Stimulated activated CD8-positive, alpha-beta memory T cell treated with anti-CD3 and anti-CD28 coated beads, Interleukin-4, amount 100 ng/mL, for 48 hours (primary cell): Measurements from ENCODE around the gene GPNMB.
"Not testable (repeated sequence)": the region's sequence is repeated elsewhere in the genome, so short reads cannot be mapped to it uniquely, and the experiment has no call there.

ENCODE experiments used
- DNase-seq: peaks from one replicate; pipeline ENCODE4 v3.0.0-alpha.2; 2020

Gene GPNMB

DNA sequence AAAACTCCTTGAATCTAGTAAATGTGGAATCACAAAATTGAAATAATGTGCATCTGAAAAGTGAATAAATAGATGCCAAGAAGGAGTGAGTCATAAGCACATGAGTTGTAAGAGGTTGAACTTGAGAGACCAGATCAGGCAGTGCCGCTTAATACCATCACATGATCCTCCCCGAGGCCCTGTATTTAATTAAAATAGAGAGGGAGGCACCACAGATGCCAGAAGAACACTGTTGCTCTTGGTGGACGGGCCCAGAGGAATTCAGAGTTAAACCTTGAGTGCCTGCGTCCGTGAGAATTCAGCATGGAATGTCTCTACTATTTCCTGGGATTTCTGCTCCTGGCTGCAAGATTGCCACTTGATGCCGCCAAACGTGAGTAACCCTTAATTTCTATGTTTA lies at the start of gene GPNMB:
TSS of gene GPNMB (plus strand) at position 221 of the 400 bp plus-strand sequence. CDS start at position 304, 83 bp downstream.
- DNase-seq: no peak

DNA sequence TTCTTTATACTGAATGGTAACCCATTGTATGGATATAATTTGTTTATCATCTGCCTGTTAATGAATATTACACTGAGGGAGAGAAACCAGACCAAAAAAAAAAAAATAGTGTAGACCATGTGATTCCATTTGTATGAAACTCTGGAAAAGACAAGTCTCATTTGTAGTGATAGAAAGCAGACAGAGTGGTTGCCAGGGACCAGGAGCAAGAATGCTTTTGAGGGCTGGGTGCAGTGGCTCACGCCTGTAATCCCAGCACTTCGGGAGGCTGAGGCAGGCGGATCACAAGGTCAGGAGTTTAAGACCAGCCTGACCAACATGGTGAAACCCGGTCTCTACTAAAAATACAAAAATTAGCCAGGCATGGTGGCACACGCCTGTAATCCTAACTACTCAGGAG lies 48.8 kb upstream of the GPNMB start:
- not testable (repeated sequence) for DNase-seq

DNA sequence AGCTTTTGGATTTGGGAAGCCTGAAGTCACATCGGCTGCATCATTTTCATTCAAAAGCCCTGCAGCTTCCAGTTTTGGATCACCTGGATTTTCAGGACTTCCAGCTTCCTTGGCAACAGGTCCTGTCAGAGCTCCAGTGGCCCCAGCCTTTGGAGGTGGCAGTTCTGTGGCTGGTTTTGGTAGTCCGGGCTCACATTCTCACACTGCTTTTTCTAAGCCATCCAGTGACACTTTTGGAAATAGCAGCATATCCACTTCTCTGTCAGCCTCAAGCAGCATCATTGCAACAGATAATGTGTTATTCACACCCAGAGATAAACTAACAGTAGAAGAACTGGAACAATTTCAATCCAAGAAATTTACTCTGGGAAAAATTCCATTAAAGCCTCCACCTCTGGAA lies 46.2 kb upstream of the GPNMB start:
- DNase-seq: no peak

DNA sequence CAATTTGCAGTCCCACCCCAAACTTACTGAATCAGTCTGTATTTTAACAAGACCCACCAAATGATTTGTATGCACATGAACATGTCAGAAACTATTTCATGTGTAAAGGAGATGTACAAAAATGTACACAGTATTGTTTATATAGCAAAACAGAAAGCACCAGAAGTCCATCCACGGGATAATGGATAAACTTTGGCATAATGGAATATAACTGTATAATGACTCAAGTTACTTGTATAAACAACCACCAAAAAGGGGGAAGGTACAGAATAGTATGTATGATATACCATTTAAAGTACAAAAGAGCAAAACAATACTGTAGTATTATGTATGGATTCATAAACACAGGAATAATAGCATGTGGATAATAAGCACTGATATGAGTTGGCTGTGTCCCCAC lies 42.3 kb upstream of the GPNMB start:
- no peak for DNase-seq

DNA sequence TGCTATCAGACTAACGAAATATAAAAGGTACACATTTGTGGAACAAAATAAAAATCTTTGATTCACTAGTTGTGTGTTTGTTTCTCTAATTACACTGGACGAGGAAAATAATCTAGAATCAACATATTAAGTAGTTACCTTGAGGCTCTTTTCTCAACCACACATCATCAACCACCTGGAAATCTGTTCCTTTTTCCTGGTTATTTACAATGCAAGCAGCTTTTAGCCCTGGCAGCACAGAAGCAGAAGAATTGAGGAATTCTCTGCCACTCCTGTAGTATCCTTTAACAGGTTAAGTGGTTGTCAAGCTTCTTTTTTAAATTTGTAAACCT lies 41.0 kb upstream of the GPNMB start:
- no peak for DNase-seq

DNA sequence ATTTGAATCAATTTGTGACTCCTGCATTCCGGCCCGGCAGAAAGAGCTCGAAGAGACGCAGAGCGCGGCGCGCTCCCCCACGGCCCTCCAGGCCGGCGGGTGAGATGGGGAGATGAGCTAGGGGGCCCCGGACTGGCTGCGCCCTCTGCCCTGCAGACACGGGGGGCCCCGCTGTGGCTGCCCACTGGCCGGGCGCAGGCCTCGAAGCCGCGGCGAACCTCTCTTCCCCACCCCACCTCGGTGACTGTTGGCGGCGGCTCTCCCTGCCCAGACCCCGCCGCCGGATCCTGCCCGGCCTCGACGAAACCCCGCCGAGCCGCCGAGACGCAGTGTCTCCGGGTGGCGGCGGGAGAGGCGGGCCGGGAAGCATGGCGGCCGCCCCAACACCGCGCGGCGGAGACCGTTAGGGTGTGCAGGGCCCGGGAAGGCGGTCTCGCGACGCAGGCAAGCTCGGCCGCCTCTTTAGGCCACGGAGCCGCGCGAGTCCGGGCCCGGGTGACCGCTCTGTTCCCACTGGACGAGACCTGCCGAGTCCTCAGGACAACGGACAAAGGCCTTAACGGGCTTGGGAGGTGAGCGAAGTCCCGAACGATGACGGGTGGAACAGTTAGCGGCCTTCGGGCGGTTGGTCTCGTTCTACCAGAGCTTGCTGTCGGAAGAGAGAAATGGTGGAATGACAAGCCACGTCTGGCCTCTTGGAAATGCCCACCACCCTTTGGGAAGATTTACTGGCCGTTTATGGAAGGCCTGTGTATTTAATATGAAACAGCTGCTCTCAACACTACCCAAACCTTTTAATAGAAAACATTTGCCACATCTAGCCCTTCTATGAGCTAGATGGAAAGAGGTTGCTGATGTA lies 40.4 kb upstream of the GPNMB start:
- DNase-seq: no peak

DNA sequence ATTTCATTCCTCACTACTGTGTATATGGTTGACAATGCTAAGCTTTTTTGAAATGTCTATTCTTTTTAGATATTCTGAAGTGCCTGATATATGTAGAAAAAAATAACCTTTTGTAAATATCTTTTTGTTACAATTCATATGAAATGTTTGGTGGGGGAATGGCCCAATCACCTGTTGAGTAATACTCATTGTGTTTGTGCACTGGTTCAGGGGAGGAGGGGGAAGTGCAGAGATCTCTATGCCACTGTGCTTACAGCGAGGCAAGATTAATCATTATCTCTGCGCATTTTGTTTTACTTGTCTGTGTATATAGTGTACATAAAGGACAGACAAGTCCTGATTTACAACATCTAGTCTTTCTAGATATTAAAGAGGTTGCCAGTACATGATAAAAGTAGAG lies 39.6 kb upstream of the GPNMB start:
- DNase-seq: no peak

DNA sequence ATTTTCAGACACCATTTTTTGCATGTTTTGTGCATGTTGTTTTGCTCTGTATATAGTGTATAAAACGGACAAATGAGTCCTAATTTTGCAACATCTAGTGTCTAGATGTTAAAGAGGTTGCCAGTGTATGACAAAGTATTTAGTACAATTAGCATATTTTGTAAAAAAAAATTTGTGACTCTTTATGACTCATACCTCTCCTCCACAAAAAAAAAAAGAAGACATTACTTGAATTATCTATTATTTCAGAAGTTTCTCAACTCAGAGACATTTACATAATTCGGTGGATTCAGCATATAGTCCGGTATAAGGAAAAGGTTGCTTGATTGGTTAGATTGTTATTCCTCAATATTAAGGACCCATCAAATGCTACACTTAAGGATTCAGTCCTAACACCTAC lies 38.7 kb upstream of the GPNMB start:
- no peak for DNase-seq

DNA sequence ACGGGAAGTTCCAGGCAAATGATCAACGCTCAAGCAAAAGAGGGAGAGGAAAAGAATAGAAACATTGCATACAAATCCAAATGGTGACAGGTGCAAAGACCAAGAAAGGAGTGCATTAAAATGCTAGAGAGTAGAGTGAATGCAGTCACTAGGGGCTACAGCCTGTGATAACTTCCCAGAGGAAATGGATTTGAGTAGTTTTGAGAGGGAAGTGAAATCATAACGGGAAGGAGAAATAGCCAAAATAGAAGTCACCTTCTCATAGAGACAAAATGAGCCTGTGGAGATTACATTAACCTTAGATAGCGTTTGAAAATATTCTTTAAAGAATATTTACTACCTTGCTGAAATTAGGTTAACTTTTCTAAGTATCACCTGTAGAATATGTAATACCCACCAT lies 38.3 kb upstream of the GPNMB start:
- DNase-seq: no peak

DNA sequence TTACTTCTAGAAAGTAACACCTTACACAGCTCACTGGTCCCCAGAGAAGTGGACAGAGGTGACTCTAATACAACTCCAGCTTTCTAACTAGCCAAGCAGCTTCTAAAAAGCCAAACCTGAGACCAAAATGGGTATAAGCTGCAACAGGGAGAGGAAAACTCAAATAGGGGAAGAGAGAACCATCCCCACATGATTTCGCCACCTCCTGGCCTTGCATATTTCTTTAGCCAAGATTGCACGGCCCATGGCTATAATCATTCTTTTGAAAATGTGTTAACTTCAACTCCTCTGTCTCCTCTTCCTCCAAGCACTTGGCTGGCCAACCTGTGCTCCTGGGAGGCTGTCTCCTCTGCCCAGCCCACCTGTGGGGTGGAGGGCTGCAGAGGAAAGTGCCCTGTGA lies 36.1 kb upstream of the GPNMB start:
- no peak for DNase-seq

DNA sequence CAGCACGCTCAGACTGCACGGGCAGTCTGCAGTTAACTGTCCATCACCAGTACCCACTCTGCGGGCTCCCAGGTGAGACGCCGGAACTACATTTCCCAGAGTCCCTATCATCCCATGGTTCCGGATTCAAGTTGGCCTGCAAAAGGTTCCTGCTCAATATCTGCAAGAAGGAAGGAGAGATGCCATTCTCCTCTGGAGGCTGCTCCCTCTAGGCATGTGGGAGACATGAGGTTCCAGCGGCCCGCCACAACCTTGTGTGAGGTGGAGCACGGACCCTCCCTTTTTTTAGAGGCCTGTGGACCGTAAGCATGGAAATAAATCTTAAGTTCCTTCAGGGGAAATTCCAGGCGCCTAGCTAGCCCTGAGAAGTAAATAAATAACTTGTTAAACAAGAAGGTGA lies 35.0 kb upstream of the GPNMB start:
- DNase-seq: no peak

DNA sequence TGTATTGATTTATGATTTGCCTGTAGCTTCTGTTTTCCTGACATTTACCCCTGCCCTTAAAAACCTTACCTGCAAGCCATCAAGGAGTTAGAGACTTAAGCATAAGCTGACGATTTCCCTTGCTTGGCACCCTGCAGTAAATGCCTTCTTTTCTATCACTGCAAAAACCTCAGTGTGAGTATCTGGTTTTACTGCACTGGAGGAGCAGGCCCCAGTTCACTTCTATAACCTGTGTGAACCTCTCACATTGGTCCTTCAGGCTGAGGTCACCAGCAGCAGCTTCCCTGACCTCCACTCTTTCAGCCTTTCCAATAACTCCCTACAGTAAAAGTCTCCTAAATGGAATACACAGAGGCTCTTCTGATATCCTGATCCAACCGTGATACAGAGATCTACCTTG lies 34.2 kb upstream of the GPNMB start:
- DNase-seq: no peak

DNA sequence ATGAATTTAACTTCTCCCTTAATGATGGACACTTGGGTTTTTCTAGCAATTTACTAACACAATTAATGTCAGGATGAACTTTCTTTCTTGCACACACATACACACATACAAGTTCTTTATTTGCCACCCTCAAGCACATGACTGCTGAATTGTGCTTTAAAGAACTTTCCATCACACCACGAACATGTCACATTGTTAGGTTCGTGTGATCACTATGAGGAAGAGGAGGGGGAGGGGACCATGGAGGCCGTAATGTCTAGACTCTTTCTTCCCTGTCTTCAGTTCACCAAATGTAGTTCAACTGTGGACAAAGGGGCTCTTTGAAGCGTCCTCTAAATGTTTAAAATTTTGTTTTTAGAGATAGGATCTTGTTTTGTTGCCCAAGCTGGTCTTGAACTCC lies 33.7 kb upstream of the GPNMB start:
- DNase-seq: no peak

DNA sequence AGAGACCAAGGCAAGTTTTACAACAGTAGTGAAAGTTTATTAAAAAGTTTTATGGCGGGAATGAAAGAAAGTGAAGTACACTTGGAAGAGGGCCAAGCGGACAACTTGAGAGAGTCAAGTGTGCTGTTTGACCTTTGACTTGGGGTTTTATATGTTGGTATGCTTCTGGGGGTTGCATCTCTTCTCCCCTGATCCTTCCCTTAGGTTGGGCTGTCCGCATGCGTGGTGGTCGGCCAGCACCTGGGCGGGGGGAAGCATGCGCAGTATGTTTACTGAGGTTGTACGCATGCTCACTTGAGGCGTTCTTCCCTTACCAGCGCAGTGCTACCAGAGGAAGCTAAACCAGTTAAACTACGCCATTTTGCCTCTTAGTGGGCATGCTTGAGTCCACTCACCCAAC lies 32.8 kb upstream of the GPNMB start:
- DNase-seq: no peak

DNA sequence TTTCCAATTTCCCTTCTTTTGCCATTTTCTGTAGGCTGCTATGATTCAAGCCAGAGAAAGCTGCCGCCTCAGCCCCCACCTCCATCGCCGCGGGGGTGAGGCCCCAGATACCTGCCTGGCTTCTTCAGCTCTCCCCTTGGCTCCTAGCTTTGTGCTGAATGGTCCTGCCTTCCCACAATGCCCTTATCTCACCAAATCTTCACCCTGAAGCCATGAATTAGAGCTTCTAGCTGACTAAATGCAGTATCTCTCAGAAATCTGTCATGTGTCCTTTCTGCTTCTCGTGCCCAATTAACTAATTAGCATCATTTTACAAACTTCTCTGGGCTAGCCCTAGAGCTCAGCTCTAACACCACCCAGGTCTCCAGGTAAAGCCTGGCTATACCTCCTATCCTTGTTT lies 32.2 kb upstream of the GPNMB start:
- DNase-seq: no peak

DNA sequence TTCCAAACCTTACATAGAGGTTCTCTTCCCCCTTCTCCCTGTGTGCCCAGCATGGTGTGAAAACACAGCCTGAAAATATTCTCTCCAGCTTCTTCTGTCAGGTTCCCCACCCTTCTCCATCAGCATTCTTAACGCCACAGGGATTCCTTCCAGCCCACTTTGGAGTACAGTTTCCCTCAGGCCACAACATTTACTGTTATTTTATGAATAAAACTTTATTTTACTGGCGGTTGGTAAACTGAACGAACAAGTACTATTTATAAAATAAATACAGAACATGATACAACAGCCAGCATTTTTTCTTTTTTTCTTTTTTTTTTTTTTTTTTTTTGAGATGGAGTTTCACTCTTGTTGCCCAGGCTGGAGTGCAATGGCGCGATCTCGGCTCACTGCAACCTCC lies 31.6 kb upstream of the GPNMB start:
- no peak for DNase-seq

DNA sequence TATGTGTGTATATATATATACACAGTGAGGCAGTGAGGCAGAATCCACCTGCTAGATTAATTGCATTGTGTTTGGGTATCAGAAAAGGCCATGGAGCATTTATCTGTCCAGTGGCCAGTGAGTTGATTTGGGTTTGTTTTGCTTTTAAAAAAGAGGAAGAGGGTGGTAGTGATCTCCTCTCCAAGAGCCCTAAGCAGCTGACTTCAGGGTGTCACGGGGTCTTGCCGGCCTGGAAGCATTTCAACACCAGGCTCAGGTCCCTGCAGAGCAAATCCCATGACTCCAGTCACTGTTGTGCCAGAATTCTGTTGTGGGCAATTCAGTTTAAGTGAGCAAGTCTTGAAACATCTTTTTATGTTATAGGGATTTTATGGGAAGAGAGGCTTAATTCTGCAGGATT lies 30.6 kb upstream of the GPNMB start:
- DNase-seq: no peak

DNA sequence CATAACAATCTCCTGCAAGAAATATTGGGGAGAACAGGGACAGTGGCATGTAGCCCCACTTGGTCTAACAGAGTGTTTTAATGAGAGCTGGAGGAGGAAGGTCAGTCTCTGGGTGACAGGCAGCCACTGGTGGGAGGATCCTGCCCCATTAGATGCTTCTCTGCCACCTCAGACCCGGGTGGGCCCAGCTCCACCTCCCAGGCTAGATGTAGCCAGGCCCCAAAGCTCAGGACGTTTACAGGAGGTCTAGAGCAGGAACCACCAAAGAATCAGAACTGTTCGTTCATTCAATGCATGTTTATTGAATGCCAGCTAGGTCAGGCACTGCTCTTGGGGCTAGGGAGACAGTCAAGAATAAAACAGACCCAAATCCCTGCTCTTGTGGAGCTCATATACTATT lies 28.4 kb upstream of the GPNMB start:
- DNase-seq: no peak

DNA sequence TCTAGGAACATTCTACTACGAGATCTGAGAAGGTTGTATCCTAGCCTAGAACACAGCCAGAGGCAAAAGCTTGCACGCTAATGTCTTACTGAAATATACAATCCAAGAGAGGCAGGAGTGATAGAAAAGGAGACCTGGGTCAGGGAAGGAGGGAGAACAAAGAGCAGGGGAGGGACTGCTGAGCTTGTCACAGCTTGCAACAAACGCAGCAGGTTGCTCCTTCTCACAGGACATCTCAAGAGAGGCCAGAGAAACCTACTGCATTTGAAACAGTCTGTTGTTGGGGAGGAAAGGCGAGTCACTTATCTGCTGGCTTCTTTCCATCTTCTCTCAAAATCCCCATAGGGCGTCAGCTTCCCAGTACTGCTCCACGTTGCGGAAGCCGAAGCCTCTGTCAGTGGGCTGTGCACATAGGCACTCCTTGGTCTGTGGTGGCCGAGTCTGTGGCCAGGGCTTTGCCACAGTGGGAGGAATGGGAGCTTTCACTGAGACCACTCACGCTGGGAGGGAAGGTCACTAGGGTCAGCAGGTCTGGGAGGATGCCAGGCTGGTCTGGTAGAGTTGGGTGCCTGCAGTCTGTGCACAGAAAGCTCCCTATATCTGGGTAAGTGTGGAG lies 25.8 kb upstream of the GPNMB start:
- DNase-seq: no peak

DNA sequence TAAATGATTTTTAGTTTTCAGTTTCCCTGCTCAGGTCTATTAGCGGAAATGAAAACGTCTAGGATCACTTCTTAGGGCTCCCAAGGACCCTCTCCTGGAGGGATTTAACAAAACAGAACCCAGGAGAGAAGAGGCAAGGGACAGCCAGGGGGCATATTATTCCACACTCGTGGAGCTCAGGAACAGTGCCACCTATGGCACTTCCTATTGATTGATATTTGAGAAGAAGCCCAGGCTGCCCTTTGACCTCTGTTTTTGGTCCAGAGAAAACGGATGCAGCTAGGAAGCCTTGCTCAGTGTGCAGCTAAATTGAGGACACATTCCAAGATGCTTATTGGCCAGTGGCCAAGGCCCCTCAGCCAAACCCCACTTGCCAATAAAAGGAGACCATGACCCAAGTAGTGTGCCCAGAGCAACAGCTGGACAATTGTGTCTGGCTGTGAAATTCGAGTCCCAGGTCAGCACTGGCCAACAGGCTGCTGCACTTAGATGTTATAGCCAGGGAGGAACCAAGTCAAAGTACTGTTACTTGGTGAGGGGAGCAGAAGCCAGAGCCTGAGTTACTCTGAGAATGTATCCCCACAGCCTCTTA lies 24.0 kb upstream of the GPNMB start:
- DNase-seq: no peak

DNA sequence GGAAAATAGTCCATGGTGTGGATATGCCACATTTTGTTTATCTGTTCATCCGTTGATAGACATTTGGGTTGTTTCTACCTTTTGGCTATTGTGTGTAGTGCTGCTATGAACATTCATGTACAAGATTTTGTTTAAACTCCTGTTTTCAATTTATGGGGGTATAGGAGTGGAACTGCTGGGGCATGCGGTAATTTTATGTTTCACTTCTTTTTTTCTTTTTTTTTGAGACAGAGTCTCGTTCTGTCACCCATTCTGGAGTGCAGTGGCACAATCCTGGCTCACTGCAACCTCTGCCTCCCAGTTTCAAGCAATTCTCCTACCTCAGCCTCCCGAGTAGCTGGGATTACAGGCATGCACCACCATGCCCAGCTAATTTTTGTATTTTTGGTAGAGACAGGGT lies 22.2 kb upstream of the GPNMB start:
- DNase-seq: not testable (repeated sequence)

DNA sequence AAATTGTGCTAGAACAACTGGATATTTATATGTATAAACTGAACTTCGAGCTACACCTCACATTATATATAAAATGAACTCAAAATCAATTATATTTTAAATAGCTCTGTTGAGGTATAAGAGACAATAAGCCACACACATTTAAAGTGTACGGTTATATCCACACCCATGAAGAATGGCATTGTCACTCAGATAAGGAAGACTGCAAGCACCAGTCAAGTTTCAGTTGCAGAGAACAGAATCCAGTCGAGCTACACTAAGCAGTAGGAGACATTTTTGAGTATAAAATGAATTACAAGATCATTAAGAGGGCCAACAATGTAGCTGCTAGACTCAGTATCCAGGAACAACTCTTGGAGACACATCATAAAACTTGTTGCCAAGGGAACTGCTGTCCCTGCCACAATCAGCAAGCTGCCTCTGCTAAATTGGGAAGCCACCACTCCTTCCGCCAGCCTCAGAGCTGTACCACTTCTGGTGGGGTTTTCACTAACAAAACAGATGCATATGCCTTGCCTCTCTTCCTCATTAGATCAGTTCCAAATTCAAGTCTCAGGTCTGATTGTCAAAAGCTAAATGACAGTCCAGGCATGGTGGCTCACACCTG lies 19.6 kb upstream of the GPNMB start:
- no peak for DNase-seq

DNA sequence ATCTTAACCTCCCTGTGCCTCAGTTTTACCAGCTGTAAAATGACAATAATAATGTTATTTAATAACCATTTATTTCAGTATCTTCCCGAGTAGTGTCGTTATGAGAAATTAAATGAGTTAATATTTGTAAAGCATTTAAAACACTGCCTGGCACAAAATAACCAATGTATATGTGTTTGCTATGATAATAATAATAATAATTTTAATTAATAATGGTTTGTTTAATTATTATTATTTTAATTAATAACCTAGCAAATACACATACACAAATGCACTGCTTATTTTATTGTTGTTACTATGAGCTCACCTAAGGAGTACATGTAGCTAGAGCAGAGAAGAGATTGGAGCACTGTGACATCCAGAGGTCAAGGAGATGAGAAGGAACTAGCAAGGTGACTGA lies 18.2 kb upstream of the GPNMB start:
- DNase-seq: no peak

DNA sequence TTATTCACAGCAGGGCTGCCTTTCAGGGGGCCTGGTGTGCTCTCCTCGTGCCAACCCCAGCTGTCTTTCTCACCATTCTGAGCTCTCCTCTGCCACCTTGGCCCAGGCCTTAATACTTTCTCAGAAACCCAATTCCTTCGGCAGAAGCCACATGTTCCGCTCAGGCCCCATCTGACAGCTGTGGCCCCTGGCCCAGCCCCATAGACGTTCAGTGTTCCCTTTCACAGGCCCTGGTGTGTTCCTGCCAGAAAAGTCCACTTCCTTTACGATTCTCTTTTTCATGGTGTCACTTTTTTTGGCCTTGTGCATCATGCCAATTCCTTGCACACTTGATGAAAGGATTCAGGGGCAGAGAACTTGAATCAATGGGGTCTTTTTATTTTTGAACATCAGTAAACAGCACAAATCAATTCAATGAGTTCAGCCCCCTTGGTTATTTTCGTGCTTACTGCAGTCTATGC lies 15.9 kb upstream of the GPNMB start:
- DNase-seq: no peak
